Transverse colon (tissue), 4 donors: ENCODE data around the gene VCP. TPM values are rescaled to one million over a fixed set of nuclear protein-coding genes. Genes with fewer than 3 reads are reported as not detected.
A peak's percentile ranks its signal among the peaks of the same experiment; 100 is the strongest.

Experiments
- DNase-seq: peaks from one replicate; pipeline ENCODE4 v3.0.0-alpha.2; 2019
- H3K27ac ChIP-seq, 4 donors: fragments of 200-600 bp; sonication (generic); 2 replicates each; pipeline ENCODE4 v1.5.1; 2016 to 2018; ENCODE audit warnings: inconsistent platforms in 4 of 4
- H3K27me3 ChIP-seq: fragments of 200-600 bp; sonication (generic); 2 replicates; pipeline ENCODE4 v1.5.1; 2017; ENCODE audit warnings: inconsistent platforms
- H3K36me3 ChIP-seq, 4 donors: fragments of 200-600 bp; sonication (generic); 2 replicates each; pipeline ENCODE4 v1.5.1; 2017 to 2019; ENCODE audit warnings: inconsistent platforms in 4 of 4
- H3K4me1 ChIP-seq, 4 donors: fragments of 200-600 bp; sonication (generic); 2 replicates each; pipeline ENCODE4 v1.5.1; 2017 to 2020; ENCODE audit warnings: inconsistent platforms in 4 of 4
- H3K4me3 ChIP-seq, 4 donors: fragments of 200-600 bp; sonication (generic); 1 replicate in 1 of 4; 2 replicates in 3 of 4; pipeline versions ENCODE4 v1.5.1 to v1.6.1; 2017 to 2019; ENCODE audit warnings: inconsistent platforms in 4 of 4
- H3K9me3 ChIP-seq, 2 donors: fragments of 200-600 bp; sonication (generic); 2 replicates each; pipeline ENCODE4 v1.5.1; 2017 to 2019; ENCODE audit warnings: inconsistent platforms in 2 of 2
- CTCF ChIP-seq, 5 experiments: fragments of 200-600 bp in 3 of 5; fragments of 450-650 bp in 2 of 5; sonication (generic) in 3 of 5; IDR thresholded peaks; 1 replicate in 2 of 5; 2 replicates in 3 of 5; pipeline ENCODE4 v1.5.1; 2016 to 2017; ENCODE audit warnings: antibody characterized with exemption in 5 of 5, inconsistent platforms in 3 of 5, mild to moderate bottlenecking in 2 of 5, moderate library complexity in 1 of 5
- EP300 ChIP-seq: sonication (generic); formaldehyde crosslinking; IDR thresholded peaks from one replicate; pipeline ENCODE4 v1.6.1; 2017; ENCODE audit warnings: antibody characterized with exemption, low read depth
- POLR2A ChIP-seq: fragments of 450-650 bp; IDR thresholded peaks from one replicate; pipeline ENCODE4 v1.6.1; 2016; ENCODE audit warnings: antibody characterized with exemption, mild to moderate bottlenecking, moderate library complexity
- POLR2AphosphoS5 ChIP-seq, 3 donors: sonication (generic); formaldehyde crosslinking; IDR thresholded peaks; one replicate each; pipeline ENCODE4 v1.6.1; 2016; ENCODE audit warnings: antibody characterized with exemption in 3 of 3
- WGBS, 2 donors: methylation state at CpG; one replicate each; pipeline ENCODE4 v1.1.5; 2018; ENCODE audit warnings: low coverage in 1 of 2; 5-methylcytosine and 5-hydroxymethylcytosine counted together
- in situ Hi-C, 4 donors: fragments of 200-750 bp; cut with MboI; loops; one replicate each; pipeline versions ENCODE4 v1.15.0 to v1.15.1; 2017; ENCODE audit warnings: low sequenced_read_pairs in 3 of 4, low pct_ligation_motif_present in 1 of 4, low pct_unique_long_range_greater_than_20kb in 1 of 4
- intact Hi-C: fragments of 100-400 bp; cut with DNase I; formaldehyde crosslinking; loops from one replicate; pipeline ENCODE4 v1.15.1; 2023; ENCODE audit warnings: low total_unique reads
- total RNA-seq, 4 donors: library from RNA; depleted of rRNA; stranded (reverse); fragments of >200 nt; gene quantifications; one replicate each; pipeline ENCODE4 v1.1.0, GENCODE V29; 2016

Gene VCP
- total RNA-seq, 4 donors from 2014 or later, result 45.3 to 196 (median 124) TPM

- in situ Hi-C loops (loop anchor here (5.0 to 25.0 kb wide), 6 partner anchors 139 to 446 kb away; a partner anchor contains a TSS), intact Hi-C loops (loop anchor here (5.0 kb wide), 2 partner anchors 141 to 366 kb away; no protein-coding TSS in a partner anchor)
- Histone ChIP-seq H3K27me3 (no peaks in the 10 kb centered on the region), H3K36me3 (no peaks in the 10 kb centered on the region), H3K9me3 (no peaks in the 10 kb centered on the region), H3K4me1 (peaks cover 28 to 50% (median 47%) of the 10 kb centered on the region in 4 donors), H3K27ac (peak within 1 kb of the TSS; percentile 87 to 96 (median 91)), H3K4me3 (peak within 1 kb of the TSS; percentile 43 to 57 (median 51))
- TF ChIP-seq EP300 (no peak), POLR2A (peak; percentile 92), POLR2AphosphoS5 (IDR thresholded peaks at IDR 0.05) (peak; percentile 89 to 94 (median 91))
- DNase-seq, result peak; percentile 99
- 1% methylated on average over 52 of the region's 54 CpGs; no CpG with 5 or more reads in 1 of the 2 donors for WGBS, 2 donors
These were observed 43.5 kb upstream of the VCP start, which contains the start of gene ATOSB for GRCh38 chr9:35115680-35116538. TSS of gene ATOSB (minus strand) at chr9:35115862. CDS start at chr9:35108274, 7,588 bp downstream.

- Histone ChIP-seq H3K4me3 (peak overlapping the region; percentile 43 to 57 (median 51)), H3K27me3 (no peaks in the 10 kb centered on the region), H3K36me3 (no peaks in the 10 kb centered on the region), H3K9me3 (no peaks in the 10 kb centered on the region), H3K27ac (peak overlapping the region; percentile 87 to 96 (median 91)), H3K4me1 (peaks cover 37 to 59% (median 56%) of the 10 kb centered on the region in 4 donors)
- in situ Hi-C loops (loop anchor here (5.0 to 25.0 kb wide), 6 partner anchors 140 to 447 kb away; a partner anchor contains a TSS), intact Hi-C loops (loop anchor here (5.0 kb wide), 2 partner anchors 142 to 367 kb away; no protein-coding TSS in a partner anchor)
- TF ChIP-seq EP300, result no peak
- peak; percentile 33 for TF ChIP-seq POLR2A
- no peak for TF ChIP-seq CTCF (IDR thresholded peaks at IDR 0.05)
- peak in 2 of 3 donors; percentile 16 to 36 for TF ChIP-seq POLR2AphosphoS5 (IDR thresholded peaks at IDR 0.05)
- 0 to 16% methylated on average over 1 to 11 of the region's 12 CpGs for WGBS, 2 donors
- peak; percentile 74 for DNase-seq
These were observed 42.6 kb upstream of the VCP start for GRCh38 chr9:35114840-35115628.

GRCh38 chr9:35114113-35114839, 41.9 kb upstream of the VCP start:
- in situ Hi-C loops, result loop anchor here (10.0 to 25.0 kb wide), 4 partner anchors 141 to 448 kb away; a partner anchor contains a TSS

More at GRCh38 chr9:35114113-35114839, 41.9 kb upstream of the VCP start:
- 7% methylated on average over 5 of the region's 5 CpGs; no CpG with 5 or more reads in 1 of the 2 donors for WGBS, 2 donors
- TF ChIP-seq POLR2AphosphoS5 (IDR thresholded peaks at IDR 0.05), result peak in 1 of 3 donors; percentile 11
- no peak for TF ChIP-seq CTCF (IDR thresholded peaks at IDR 0.05)
- TF ChIP-seq EP300, result no peak
- intact Hi-C loops, result no loop called here
- peak overlapping the region; percentile 43 to 57 (median 51) for H3K4me3 ChIP-seq
- DNase-seq, result peak; percentile 88
- H3K27me3 ChIP-seq, result no peaks in the 10 kb centered on the region
- H3K27ac ChIP-seq, result peak overlapping the region; percentile 87 to 96 (median 91)
- H3K9me3 ChIP-seq, result no peaks in the 10 kb centered on the region
- H3K4me1 ChIP-seq, result peaks cover 37 to 60% (median 56%) of the 10 kb centered on the region in 4 donors
- H3K36me3 ChIP-seq, result no peaks in the 10 kb centered on the region
